DMS 273 (cell line): ENCODE data around the gene ADH1A.
"Not testable (repeated sequence)": the region's sequence is repeated elsewhere in the genome, so short reads cannot be mapped to it uniquely, and the experiment has no call there.

Experiments
- DNase-seq: peaks from one replicate; lab custom pipeline; 2025; ENCODE audit not compliant: unreplicated experiment; lab: John Stamatoyannopoulos, UW

The ADH1A gene

GRCh38 chr4:99290848-99291786 is at the start of gene ADH1A:
TSS of gene ADH1A (minus strand) at chr4:99290985. CDS start at chr4:99290914, 71 bp downstream.
- no peak for DNase-seq

- DNase-seq, result no peak
These were observed 48.4 kb upstream of the ADH1A start for GRCh38 chr4:99339172-99339571.

- DNase-seq, result no peak
These were observed 45.8 kb upstream of the ADH1A start for GRCh38 chr4:99336553-99336952.

- no peak for DNase-seq
These were observed 44.1 kb upstream of the ADH1A start for GRCh38 chr4:99334880-99335279.

- no peak for DNase-seq
These were observed 39.9 kb upstream of the ADH1A start for GRCh38 chr4:99330648-99331047.

- DNase-seq, result no peak
These were observed 39.1 kb upstream of the ADH1A start for GRCh38 chr4:99329876-99330275.

- peak; percentile 11 for DNase-seq
These were observed 34.2 kb upstream of the ADH1A start for GRCh38 chr4:99324979-99325378.

- peak; percentile 17 for DNase-seq
These were observed 33.6 kb upstream of the ADH1A start for GRCh38 chr4:99324361-99324760.

GRCh38 chr4:99323756-99324155 is 33.0 kb upstream of the ADH1A start:
- peak; percentile 94 for DNase-seq

- no peak for DNase-seq
These were observed 30.7 kb upstream of the ADH1A start, which contains the start of gene ADH1B for GRCh38 chr4:99321241-99322191. TSS of gene ADH1B (minus strand) at chr4:99321401. CDS start at chr4:99321331, 70 bp downstream.

GRCh38 chr4:99317811-99318210 is 27.0 kb upstream of the ADH1A start:
- not testable (repeated sequence) for DNase-seq

GRCh38 chr4:99317354-99317753 is 26.6 kb upstream of the ADH1A start:
- DNase-seq, result no peak

- no peak for DNase-seq
These were observed 25.1 kb upstream of the ADH1A start for GRCh38 chr4:99315839-99316238.

GRCh38 chr4:99314211-99314610 is 23.4 kb upstream of the ADH1A start:
- DNase-seq, result no peak

GRCh38 chr4:99310389-99310788 is 19.6 kb upstream of the ADH1A start:
- no peak for DNase-seq

- no peak for DNase-seq
These were observed 15.0 kb upstream of the ADH1A start for GRCh38 chr4:99305638-99306400.

GRCh38 chr4:99301376-99302164 is 10.8 kb upstream of the ADH1A start:
- no peak for DNase-seq

GRCh38 chr4:99300934-99301333 is 10.1 kb upstream of the ADH1A start:
- peak; percentile 89 for DNase-seq

- no peak for DNase-seq
These were observed 2.6 kb upstream of the ADH1A start for GRCh38 chr4:99293357-99293756.

- no peak for DNase-seq
These were observed 5.4 kb downstream of the ADH1A start for GRCh38 chr4:99285387-99285786.
